B cell (primary cell): Measurements from ENCODE around the gene C22orf15.

Source experiments
- CTCF ChIP-seq: fragments of 200-600 bp; IDR thresholded peaks from one replicate; pipeline ENCODE4 v1.8.0; 2022; ENCODE audit warnings: antibody characterized with exemption, mild to moderate bottlenecking
- EZH2 ChIP-seq: IDR thresholded peaks from 2 replicates; pipeline ENCODE4 v1.6.1; 2012; ENCODE audit warnings: borderline replicate concordance, low read depth, mild to moderate bottlenecking, moderate library complexity, low read length; ENCODE audit not compliant: insufficient read depth, poor library complexity, severe bottlenecking

GRCh38 chr22:23716811-23717801, 45.7 kb upstream of the C22orf15 start:
- TF ChIP-seq CTCF (no peak), EZH2 (no peak)
